HG03378 (cell line): ENCODE data around the gene ATP5F1E.
"Not testable (repeated sequence)": the region's sequence is repeated elsewhere in the genome, so short reads cannot be mapped to it uniquely, and the experiment has no call there.

Source experiments
- ATAC-seq: cut with Tn5 transposase; IDR thresholded peaks from one replicate; pipeline ENCODE4 v1.9.1; 2021; ENCODE audit warnings: mild to moderate bottlenecking, moderate library complexity; ENCODE audit not compliant: unreplicated experiment

The ATP5F1E gene

DNA sequence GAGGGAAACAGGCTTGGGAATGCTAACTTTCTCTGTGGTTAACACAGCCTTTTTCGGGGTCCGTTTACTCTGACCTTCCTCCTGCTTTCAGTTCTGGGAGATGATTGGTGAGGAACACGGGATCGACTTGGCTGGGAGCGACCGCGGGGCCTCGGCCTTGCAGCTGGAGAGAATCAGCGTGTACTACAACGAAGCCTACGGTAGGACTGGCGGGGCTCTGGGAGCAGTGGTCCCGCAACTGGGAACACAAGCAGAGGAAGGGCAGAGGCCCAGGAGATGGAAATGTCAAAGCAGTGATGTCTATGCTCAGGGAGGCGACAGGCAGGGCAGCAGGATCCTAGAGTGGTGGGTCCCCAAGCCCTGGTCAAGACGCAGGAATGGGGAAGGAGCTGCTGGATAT lies 9.4 kb downstream of the ATP5F1E start:
- ATAC-seq: no peak

- no peak for ATAC-seq
These were observed 11.1 kb downstream of the ATP5F1E start for GRCh38 chr20:59020938-59021551.

DNA sequence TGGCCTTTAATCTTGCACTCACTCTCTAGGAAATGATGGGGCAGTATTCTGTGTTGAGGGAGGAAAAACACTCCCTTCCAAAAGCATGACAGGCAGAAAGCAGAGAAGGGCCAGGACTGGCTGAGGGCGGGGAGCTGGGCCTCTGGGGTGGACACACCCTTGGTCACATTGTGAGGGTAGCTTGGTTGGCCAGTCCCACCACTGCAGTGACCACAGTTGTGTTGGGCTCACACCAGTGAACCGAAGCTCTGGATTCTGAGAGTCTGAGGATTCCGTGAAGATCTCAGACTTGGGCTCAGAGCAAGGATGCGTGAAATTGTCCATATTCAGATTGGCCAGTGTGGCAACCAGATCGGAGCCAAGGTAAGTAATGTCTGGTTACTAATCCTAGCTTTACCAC lies 12.9 kb downstream of the ATP5F1E start, which contains the start of gene TUBB1:
Gene TUBB1 (plus strand): TSS at position 213 of the 400 bp plus-strand sequence. CDS start 94 bp downstream, at position 307.
- ATAC-seq: no peak

GRCh38 chr20:59018817-59019216 lies 13.3 kb downstream of the ATP5F1E start:
- no peak for ATAC-seq

DNA sequence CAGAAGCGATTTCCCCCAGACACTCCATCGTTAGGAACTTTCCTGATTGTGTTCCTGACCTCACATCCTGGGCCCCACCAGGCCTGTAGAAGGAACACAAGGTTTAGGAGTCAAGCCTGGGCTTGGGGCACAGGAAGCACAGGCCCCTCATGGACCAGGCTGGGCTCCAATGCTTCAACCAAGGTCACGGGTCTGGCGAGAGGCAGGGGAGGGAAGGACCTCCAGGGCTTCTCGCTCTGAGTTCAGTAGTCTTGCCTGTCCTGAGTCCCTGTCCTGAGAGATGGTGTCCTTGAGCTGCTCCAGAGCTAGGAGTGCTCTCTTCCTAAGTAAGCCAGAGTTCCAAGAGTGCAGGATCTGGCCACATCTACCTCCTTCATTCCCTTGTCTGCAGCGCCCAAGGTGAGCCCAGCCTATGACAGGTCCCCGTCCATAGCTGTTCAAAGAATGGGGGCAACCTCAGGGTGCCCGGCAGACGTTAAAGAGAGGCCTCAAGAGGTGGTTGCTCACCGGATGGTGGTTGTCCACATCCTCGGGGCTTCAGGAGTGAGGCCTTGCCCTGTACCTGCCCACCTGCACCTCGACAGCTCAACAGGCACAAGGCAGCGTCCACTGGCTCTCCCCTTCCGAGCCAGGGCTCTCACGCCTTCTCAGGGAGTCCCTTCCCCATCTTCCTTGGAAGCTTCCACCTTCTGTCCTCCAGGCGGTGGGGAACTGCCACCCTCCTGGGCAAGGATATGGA lies 14.5 kb downstream of the ATP5F1E start:
- no peak for ATAC-seq

DNA sequence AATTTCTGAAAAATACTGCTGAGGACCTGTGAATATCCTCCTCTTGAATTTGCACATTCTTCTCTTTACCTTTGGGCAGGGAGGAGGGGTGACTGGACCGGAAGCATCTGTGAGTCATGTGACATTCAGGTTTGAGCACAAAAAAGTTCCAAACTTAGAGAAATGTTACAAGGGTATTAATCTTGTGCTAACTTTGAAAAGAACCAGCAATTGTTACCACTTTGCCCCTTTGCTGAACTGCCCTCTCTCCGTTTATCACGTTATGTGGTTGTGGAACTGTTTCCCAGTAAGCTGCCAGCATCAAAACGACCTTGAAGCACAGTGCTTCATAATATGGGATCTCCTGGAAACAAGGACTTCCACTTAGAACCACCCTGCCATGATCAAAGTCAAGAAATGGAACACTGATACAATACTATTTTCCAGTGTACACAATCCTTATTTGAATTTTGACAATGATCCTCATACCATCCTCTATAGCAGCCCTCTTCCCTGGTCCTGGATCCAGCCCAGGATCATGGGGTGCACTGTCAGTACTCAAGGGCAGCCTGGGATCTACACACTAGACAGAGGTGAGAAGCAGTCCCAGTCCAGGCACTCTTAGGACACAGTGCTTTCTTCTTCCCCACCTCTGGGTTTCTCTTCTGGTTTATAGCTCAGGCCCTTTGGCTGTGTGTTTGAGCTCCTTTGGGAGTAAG lies 15.2 kb downstream of the ATP5F1E start:
- ATAC-seq: no peak

GRCh38 chr20:59015812-59016711 lies 16.1 kb downstream of the ATP5F1E start:
- ATAC-seq: no peak

- ATAC-seq: no peak
These were observed 16.7 kb downstream of the ATP5F1E start for GRCh38 chr20:59015411-59015810.

DNA sequence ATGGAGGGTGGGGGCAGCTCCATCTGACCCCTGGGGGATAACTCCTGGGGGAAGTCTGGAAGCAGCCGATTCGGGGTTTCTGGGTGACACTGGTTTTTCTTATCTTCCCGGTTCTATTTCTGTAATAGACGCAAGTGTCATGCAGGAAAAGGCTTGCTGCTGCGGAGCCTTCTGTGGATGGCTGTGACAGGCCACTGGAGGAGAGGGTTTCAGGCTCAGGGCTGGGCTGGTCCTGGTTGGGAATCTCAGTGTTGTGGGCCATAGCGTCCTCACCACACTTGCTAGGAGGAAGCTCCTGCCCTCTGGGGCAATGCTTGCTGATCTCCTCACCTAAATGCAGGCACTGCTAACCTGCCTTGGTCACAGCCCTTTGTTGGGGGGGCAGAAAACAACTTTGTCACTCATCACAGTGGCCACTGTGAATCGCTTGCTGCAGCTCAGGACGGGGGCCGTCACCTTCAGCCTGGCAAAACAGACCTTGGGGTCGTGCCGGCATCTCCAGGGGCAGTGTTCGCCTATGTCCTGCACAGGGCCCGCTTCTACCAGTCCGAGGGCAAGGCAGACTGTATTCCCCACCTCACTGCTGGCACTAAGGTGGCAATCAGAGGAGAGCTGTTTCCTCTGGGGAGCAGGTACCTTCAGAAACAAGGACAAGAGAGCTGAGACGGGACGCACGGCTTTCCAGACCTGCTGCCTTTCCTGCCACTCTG lies 17.3 kb downstream of the ATP5F1E start:
- ATAC-seq: no peak

GRCh38 chr20:59013959-59014608 lies 18.1 kb downstream of the ATP5F1E start:
- no peak for ATAC-seq

DNA sequence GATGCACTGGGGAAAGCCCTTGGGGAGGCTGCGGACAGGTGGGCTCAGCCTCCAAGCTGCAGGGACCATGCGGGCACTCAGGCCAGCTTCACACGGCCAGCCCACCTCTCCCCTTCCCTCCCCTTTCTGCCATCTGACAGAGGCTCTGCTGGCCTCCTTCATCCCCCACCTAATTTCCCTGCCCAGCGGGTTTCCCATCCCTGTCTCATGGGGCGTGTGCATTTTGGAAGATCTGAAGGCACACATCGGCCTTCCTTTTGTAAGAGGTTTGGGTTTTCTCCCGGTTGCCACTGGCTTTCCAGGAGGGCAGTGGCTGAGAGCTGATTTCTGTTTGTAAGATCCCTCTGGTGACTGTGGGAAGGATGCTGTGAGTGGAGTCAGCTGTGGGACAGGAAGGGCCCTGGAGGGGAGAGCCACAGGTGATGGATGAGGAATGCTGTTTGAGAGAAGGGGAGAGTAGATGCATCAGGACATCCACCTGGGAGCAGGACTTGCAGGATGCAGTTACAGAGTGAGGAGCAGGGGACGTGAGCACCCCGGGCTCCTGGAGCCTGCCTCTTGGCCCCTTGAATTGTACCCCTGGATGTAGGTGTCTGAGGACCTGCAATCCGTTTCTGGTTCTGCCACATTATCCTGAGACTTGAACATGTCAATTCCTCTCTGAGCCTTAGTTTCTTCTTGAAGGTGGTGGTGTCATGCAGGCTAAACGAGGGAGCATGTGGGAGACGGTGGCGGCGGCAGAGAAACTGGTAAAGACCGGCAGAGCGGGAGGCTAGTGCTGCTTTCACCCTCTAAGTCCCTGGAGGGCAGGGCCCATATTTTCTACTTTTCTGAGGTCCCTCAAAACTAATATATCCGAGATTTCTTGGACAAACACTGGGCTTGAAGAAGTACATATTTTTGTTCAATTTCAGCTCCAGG lies 18.8 kb downstream of the ATP5F1E start:
- no peak for ATAC-seq

DNA sequence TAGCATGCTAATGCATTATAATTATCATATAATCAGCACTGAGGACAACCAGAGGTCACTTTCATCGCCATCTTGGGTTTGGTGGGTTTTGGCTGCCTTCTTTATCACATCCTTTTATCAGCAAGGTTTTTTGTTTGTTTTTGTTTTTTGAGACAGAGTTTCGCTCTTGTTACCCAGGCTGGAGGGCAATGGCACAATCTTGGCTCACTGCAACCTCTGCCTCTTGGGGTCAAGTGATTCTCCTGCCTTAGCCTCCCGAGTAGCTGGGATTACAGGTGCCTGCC lies 20.3 kb downstream of the ATP5F1E start:
- not testable (repeated sequence) for ATAC-seq

GRCh38 chr20:59010995-59011873 lies 20.9 kb downstream of the ATP5F1E start:
- no peak for ATAC-seq

DNA sequence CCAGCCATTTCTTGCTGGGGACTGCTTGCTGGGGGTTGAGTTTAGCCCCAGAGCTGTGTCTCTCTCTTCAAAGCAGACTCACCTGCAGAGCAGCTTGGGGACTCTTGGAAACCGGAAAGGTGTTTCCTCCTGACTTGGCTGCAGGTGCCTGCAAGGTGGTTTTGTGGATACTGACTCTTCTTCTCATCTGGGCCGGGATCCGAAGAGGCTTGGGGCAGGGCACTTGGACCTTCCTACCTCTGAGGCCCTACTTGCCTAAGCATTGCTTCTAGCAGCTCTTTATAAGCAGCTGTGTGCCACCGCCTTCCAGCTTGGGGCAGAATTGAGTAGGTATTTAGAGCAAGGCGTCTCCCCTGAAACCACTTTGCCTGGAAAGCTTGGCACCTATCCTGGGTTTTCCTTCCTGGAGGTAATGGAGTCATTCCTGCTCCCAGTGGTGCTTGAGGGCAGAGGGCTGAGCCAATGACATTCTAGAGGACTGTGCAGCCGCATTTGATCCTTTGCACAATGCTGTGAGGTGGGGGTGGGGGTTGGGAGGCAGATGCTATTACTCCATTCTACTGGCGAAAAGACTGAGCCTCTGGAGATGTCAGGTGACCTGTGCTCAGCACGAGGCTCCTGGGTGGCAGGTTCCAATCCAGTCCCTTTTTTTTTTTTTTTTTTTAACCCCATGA lies 21.7 kb downstream of the ATP5F1E start:
- ATAC-seq: no peak

DNA sequence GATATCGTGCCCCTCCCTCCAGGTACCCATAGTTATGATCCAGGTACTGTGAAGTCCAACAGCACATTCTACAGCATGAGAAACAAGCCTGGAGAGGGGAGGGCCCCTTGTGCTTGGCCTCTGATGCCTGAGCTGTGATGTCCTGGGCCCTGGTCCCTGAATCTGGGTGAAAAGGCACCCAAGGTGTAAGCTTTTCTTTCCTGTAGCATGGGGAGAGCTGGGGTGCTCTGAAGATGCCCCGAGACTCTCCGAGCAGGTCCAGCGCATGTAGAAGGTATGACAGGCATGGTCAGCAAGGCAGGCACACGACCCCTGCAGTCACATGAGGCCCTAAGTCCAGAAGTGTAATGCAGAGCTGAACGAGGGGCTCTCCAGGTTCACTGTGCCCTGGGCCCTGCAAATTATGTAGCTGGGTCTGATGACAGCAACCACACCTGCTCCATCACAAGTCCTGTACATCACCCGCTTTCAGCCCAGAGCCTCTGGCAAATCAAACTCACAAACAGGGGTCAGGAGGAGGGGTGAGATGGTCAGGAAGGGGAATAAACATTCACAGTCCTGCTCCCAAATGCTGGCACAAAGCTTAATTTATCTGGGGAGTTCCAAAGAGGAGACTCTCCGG lies 23.3 kb downstream of the ATP5F1E start:
- ATAC-seq: no peak

DNA sequence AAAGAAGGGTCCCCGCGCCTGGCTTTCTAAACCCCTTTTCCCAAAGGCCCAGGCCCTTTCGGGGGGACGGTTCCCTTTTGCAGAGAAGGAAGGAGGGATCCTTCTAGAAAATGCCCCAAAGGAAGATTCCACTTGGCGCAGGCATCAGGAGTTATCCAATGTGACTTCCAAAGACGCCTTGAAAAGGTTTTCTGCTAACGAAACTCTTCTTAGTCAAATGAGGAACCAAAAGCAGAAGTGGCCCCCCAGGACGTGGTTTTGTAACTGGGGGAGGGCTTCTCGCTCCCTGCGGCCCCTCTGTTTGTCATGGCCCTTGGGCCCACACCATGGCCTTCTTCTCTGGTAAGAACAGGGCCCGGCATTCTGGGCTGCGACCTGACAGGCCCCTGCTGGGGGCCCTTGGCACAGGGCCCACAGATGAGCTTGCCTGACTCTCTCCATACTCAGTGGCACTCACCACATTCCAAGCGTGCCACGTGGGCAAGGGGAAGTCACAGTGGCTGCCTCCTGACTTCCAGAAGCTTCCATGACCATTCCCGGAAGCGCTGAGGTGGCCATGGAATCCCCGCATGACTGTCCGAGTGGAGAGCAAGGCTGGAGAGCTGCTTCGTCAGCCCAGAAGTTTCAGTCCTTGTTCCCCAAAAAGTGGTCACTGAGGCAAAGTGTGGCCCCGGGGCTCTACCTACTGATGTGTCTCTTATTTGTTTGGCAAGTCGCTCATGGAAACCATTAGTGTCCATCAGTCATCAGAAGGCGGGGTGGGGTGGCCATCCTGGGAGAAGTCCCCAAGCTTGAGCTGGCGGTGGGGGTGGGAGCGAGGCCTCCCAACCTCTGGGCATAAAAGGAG lies 24.2 kb downstream of the ATP5F1E start:
- ATAC-seq: no peak
